Kidney glomerular epithelial cell (primary cell): Measurements from ENCODE around the gene ATXN7L1.

Experiments
- DNase-seq: peaks from one replicate; lab custom pipeline; 2025; lab: John Stamatoyannopoulos, UW

The ATXN7L1 gene

DNA sequence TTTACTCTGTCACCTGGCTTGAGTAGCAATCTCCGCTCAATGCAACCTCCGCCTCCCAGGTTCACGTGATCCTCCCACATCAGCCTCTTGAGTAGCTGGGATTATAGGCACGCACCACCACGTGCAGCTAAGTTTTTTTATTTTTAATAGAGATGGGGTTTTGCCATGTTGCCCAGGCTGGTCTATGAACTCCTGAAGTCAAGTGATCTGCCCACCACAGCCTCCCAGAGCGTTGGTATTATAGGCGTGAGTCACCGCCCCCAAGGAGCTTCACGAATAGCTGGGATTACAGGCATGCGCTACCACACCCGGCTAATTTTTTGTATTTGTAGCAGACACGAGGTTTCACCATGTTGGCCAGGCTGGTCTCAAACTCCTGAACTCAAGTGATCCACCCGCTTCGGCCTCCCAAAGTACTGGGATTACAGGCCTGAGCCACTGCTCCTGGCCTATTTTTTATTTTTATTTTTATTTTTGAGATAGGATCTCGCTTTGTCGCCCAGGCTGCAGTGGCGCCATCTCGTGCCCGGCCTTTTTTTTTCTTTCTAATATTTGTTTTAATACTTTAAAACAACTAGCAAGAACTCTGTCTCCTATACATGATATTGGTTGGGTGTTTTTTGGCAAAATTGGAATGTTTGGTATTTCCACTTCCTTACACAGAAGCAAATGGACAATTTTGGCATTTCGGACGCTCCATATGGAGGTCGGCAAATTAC is 296.2 kb downstream of the ATXN7L1 start:
- no peak for DNase-seq

DNA sequence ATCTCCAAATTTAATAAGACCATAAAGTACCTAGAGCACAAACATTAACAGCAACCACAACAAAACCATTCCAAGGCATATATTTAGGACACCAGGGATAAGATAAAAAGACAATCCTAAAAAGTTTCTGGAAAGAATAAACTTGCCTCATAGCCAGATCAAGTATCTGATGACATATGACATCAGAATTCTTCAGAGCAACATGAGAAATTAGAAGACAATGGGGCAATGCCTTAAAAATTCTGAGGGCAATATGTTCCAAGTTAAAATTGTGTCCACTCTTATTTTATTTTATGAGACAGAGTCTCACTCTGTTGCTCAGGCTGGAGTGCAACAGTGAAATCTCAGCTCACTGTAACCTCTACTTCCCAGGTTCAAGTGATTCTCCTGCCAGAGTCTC is 297.9 kb downstream of the ATXN7L1 start:
- no peak for DNase-seq

DNA sequence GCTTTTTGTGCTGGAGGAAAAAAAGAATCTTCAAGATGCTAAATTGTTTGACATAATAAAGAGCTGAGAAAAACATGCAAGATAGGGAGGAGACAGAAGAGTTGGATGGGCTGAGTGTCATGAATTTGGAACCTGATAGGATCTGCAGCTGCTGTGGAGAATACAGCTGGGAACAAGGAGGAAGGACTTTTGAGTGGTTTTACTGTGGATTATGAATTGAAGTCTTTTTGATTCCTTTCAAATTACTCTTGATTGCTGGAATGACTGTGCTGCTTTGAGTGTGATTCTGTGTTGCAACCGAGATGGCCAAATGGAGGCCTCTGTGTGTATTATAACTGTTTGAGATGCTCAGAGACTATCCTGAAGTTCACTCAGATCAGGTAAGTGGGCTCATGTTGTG is 299.1 kb downstream of the ATXN7L1 start:
- no peak for DNase-seq

DNA sequence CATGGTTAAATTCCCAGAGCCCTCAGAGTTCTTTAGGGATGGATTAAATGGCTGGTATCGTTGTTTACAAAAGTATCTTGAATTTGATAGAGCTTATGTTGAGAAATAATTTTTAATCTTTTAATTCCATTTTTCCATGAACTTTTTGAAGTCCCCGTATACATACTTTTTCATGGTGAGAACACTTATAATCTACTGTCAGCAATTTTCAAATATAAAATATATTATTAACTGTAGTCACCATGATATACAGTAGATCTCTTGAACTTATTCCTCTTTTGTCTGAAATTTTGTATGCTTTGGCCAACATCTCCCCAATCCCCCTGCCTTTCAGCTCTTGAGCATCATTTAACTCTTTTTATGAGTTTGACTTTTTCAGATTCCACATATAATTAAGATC is 304.5 kb downstream of the ATXN7L1 start:
- DNase-seq, result no peak

DNA sequence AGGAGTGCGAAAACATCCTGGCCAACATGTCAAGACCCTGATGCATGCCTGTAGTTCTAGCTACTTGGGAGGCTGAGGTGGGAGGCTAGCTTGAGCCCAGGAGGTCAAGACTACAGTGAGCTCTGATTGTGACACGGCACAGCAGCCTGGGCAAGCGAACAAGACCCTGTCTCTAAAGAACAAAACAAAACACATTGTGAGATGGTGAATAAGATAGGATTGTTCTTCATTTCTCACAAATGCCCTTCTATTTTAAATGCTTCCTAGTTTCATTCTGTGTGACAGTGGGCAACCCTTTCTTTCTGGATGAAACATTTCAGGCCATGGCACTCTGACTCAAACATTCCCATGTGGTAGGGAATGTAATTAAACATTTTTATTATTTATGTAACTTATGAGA is 308.6 kb downstream of the ATXN7L1 start:
- no peak for DNase-seq

DNA sequence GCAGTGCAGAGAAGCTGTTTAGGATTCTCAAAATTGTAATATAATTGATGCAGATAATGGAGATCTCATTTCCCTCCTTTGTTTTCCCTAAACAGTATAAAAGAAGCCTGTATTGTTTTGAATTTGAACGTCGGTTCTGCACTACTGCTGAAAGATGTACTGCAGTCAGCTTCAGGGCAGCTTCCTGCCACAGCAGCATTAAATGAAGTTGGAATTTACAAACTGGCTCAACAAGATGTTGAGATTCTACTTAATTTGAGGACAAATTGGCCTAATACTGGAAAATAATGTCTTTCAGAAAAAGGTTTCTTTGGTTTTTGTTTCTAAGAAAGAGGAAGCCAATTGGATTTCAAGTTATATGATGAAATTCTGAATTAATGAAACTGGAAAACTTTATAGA is 309.4 kb downstream of the ATXN7L1 start:
- no peak for DNase-seq

DNA sequence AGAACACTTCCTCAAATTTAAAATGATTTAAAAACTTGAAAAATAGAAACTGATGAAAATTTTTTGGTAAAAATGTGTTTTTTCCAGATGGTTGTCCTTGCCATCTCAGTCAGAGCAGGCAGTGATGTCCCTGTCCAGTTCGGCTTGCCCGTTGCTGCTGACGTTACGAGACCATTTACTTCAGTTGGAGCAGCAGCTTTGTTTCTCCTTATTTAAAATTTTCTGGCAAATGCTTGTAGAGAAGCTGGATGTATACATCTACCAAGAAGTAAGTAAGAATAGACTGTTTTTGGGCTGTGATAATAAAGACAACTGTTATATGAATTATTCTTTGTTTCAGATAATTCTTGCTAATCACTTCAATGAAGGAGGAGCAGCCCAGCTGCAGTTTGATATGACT is 311.2 kb downstream of the ATXN7L1 start:
- DNase-seq, result no peak

DNA sequence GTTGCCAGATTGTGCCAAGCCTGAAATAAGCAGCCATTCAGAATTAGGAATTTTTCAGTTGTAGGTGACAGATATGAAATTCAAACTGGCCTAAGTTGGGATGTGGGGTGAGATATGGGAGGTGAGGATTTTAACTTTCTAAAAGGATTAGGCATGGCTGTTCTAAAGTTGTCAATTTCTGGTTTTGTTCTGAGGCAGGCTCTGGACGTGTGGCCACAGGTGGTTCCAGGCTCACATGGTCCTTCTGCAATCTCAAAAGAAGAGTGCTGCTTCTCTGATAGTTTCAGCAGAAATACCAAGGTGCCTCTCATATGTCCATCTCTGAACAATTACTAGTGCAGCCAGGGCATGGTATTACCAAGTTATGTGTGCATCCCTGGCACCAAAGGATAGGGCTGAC is 316.5 kb downstream of the ATXN7L1 start:
- DNase-seq, result no peak
